Forelimb muscle (tissue), 1 donor: Measurements from ENCODE around the gene CXCL3. TPM values are rescaled to one million over a fixed set of nuclear protein-coding genes. Genes with fewer than 3 reads are reported as not detected.

Experiments
- DNase-seq: peaks from one replicate; pipeline ENCODE4 v3.0.0-alpha.2; 2013; ENCODE audit warnings: low read depth
- polyA plus RNA-seq: library from polyadenylated mRNA; unstranded; fragments of 120-200 nt; gene quantifications from one replicate; pipeline ENCODE4 v1.2.1, GENCODE V29; 2013; ENCODE audit not compliant: insufficient read length

The CXCL3 gene
- polyA plus RNA-seq, 1 donor, result 0.09 TPM

- DNase-seq, result no peak
Measured at GRCh38 chr4:74055498-74055897, 17.0 kb upstream of the CXCL3 start.

GRCh38 chr4:74055096-74055495 is 16.6 kb upstream of the CXCL3 start:
- no peak for DNase-seq

GRCh38 chr4:74054483-74055047 is 16.1 kb upstream of the CXCL3 start:
- DNase-seq, result no peak

- no peak for DNase-seq
Measured at GRCh38 chr4:74047152-74047551, 8.7 kb upstream of the CXCL3 start.

- no peak for DNase-seq
Measured at GRCh38 chr4:74045772-74046171, 7.3 kb upstream of the CXCL3 start.

- no peak for DNase-seq
Measured at GRCh38 chr4:74045247-74045646, 6.8 kb upstream of the CXCL3 start.

GRCh38 chr4:74044677-74045076 is 6.2 kb upstream of the CXCL3 start:
- no peak for DNase-seq

GRCh38 chr4:74042681-74043080 is 4.2 kb upstream of the CXCL3 start:
- DNase-seq, result no peak

GRCh38 chr4:74041418-74041817 is 2.9 kb upstream of the CXCL3 start:
- DNase-seq, result no peak

GRCh38 chr4:74039315-74039763 is 850 bp upstream of the CXCL3 start:
- DNase-seq, result no peak

- no peak for DNase-seq
Measured at GRCh38 chr4:74038086-74038424, 434 bp downstream of the CXCL3 start.

- no peak for DNase-seq
Measured at GRCh38 chr4:74037076-74037955, 1.2 kb downstream of the CXCL3 start.

- no peak for DNase-seq
Measured at GRCh38 chr4:74033739-74034138, 4.8 kb downstream of the CXCL3 start.

- DNase-seq, result no peak
Measured at GRCh38 chr4:74032064-74032463, 6.4 kb downstream of the CXCL3 start.

GRCh38 chr4:74031576-74031975 is 6.9 kb downstream of the CXCL3 start:
- no peak for DNase-seq

GRCh38 chr4:74030285-74030684 is 8.2 kb downstream of the CXCL3 start:
- no peak for DNase-seq

- no peak for DNase-seq
Measured at GRCh38 chr4:74028504-74028903, 10.0 kb downstream of the CXCL3 start.

GRCh38 chr4:74023709-74024108 is 14.8 kb downstream of the CXCL3 start:
- no peak for DNase-seq

GRCh38 chr4:74021601-74022000 is 16.9 kb downstream of the CXCL3 start:
- DNase-seq, result no peak

- no peak for DNase-seq
Measured at GRCh38 chr4:74018771-74019170, 19.7 kb downstream of the CXCL3 start.

- no peak for DNase-seq
Measured at GRCh38 chr4:74018116-74018515, 20.4 kb downstream of the CXCL3 start.

GRCh38 chr4:74016068-74016467 is 22.4 kb downstream of the CXCL3 start:
- no peak for DNase-seq

GRCh38 chr4:74015126-74015780 is 23.2 kb downstream of the CXCL3 start:
- DNase-seq, result no peak
